Fibroblast of skin of right quadriceps (primary cell): ENCODE results near the gene IFNL2.
"Not testable (repeated sequence)": the region's sequence is repeated elsewhere in the genome, so short reads cannot be mapped to it uniquely, and the experiment has no call there.

Experiments
- DNase-seq: peaks from one replicate; pipeline ENCODE4 v3.0.0-alpha.2; 2013

Gene IFNL2

GRCh38 chr19:39268085-39268484 is at the start of gene IFNL2:
TSS of gene IFNL2 (plus strand) at chr19:39268396. CDS start at chr19:39268569, 173 bp downstream.
- not testable (repeated sequence) for DNase-seq

- DNase-seq = not testable (repeated sequence)
Measured at GRCh38 chr19:39219108-39219507, 49.1 kb upstream of the IFNL2 start.

- peak; percentile 8 for DNase-seq
Measured at GRCh38 chr19:39223703-39224279, 44.4 kb upstream of the IFNL2 start.

- no peak for DNase-seq
Measured at GRCh38 chr19:39224910-39225309, 43.3 kb upstream of the IFNL2 start.

- no peak for DNase-seq
Measured at GRCh38 chr19:39230096-39230764, 38.0 kb upstream of the IFNL2 start.

- DNase-seq = no peak
Measured at GRCh38 chr19:39232708-39233107, 35.5 kb upstream of the IFNL2 start.

- no peak for DNase-seq
Measured at GRCh38 chr19:39236527-39236926, 31.7 kb upstream of the IFNL2 start.

- DNase-seq = no peak
Measured at GRCh38 chr19:39237200-39238184, 30.7 kb upstream of the IFNL2 start.

GRCh38 chr19:39238209-39238608 is 30.0 kb upstream of the IFNL2 start:
- DNase-seq = no peak

GRCh38 chr19:39238944-39239343 is 29.3 kb upstream of the IFNL2 start:
- DNase-seq = no peak

- no peak for DNase-seq
Measured at GRCh38 chr19:39240421-39240820, 27.8 kb upstream of the IFNL2 start.

- not testable (repeated sequence) for DNase-seq
Measured at GRCh38 chr19:39243741-39244140, 24.5 kb upstream of the IFNL2 start.

- not testable (repeated sequence) for DNase-seq
Measured at GRCh38 chr19:39244410-39245100, 23.6 kb upstream of the IFNL2 start, which contains the start of gene IFNL3. TSS of gene IFNL3 (minus strand) at chr19:39245006. CDS start at chr19:39244967, 39 bp downstream.

- DNase-seq = not testable (repeated sequence)
Measured at GRCh38 chr19:39245166-39245565, 23.0 kb upstream of the IFNL2 start.

- DNase-seq = peak; percentile 11
Measured at GRCh38 chr19:39246951-39247669, 21.1 kb upstream of the IFNL2 start.

- peak; percentile 6 for DNase-seq
Measured at GRCh38 chr19:39247701-39248664, 20.2 kb upstream of the IFNL2 start.

- DNase-seq = no peak
Measured at GRCh38 chr19:39248806-39249205, 19.4 kb upstream of the IFNL2 start, which contains the start of gene IFNL4. TSS of gene IFNL4 (minus strand) at chr19:39248856.

GRCh38 chr19:39251081-39251480 is 17.1 kb upstream of the IFNL2 start:
- no peak for DNase-seq

- DNase-seq = no peak
Measured at GRCh38 chr19:39251846-39252245, 16.4 kb upstream of the IFNL2 start.

GRCh38 chr19:39252458-39252857 is 15.7 kb upstream of the IFNL2 start:
- no peak for DNase-seq
